GM12801 (cell line): ENCODE data around the gene HLA-DRB1.

Experiments
- TF ChIP-seq, protein P1 (sequence below): IDR thresholded peaks from one replicate; pipeline ENCODE4 v1.5.1; 2011; ENCODE audit warnings: control low read depth; ENCODE audit not compliant: insufficient read length; ENCODE audit errors: extremely low read depth

Gene HLA-DRB1

GRCh38 chr6:32565511-32565910 lies 24.1 kb downstream of the HLA-DRB1 start:
- TF ChIP-seq, protein P1, sequence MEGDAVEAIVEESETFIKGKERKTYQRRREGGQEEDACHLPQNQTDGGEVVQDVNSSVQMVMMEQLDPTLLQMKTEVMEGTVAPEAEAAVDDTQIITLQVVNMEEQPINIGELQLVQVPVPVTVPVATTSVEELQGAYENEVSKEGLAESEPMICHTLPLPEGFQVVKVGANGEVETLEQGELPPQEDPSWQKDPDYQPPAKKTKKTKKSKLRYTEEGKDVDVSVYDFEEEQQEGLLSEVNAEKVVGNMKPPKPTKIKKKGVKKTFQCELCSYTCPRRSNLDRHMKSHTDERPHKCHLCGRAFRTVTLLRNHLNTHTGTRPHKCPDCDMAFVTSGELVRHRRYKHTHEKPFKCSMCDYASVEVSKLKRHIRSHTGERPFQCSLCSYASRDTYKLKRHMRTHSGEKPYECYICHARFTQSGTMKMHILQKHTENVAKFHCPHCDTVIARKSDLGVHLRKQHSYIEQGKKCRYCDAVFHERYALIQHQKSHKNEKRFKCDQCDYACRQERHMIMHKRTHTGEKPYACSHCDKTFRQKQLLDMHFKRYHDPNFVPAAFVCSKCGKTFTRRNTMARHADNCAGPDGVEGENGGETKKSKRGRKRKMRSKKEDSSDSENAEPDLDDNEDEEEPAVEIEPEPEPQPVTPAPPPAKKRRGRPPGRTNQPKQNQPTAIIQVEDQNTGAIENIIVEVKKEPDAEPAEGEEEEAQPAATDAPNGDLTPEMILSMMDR, result no peak

DNA sequence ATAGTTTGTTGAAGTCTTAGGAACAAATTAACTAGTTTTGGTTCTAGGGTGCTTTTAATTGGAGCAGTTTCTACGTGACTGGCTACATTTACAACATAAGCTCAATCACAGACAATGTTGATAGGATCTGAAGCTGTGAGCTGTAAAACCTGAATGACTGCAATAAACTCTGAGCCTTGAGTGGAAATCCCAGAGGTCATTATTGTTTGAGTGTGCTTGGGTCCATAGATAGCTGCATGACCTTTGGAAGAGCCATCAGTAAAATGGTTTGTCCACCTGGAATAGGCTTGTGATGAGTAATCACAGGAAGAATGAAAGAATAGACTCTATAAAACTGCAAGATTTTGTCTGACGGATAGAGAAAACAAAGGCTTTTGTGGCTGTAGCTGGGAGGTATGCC lies 26.7 kb downstream of the HLA-DRB1 start:
- TF ChIP-seq, protein P1, result no peak

DNA sequence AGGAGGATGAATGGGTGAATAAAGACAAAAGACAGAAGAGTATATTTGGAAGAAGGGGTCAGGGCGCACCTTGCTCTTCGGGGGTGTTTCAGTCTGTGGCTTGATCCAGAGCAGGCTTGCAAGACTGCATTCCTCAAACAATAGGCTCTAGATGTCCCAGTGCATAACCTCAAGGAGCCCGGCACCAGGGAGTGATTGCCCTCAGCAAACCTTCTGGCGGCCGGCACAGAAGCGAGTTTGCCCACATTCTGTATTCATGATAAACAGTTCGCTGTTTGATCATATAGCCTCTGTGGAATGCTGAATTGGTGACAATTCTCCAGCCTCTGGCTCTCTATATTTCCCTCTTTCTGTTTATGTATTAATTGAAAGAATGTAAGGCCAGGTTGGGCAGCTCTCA lies 29.9 kb downstream of the HLA-DRB1 start:
- TF ChIP-seq, protein P1, result no peak

- TF ChIP-seq, protein P1, result no peak
These were observed 31.1 kb downstream of the HLA-DRB1 start for GRCh38 chr6:32558426-32559057.

DNA sequence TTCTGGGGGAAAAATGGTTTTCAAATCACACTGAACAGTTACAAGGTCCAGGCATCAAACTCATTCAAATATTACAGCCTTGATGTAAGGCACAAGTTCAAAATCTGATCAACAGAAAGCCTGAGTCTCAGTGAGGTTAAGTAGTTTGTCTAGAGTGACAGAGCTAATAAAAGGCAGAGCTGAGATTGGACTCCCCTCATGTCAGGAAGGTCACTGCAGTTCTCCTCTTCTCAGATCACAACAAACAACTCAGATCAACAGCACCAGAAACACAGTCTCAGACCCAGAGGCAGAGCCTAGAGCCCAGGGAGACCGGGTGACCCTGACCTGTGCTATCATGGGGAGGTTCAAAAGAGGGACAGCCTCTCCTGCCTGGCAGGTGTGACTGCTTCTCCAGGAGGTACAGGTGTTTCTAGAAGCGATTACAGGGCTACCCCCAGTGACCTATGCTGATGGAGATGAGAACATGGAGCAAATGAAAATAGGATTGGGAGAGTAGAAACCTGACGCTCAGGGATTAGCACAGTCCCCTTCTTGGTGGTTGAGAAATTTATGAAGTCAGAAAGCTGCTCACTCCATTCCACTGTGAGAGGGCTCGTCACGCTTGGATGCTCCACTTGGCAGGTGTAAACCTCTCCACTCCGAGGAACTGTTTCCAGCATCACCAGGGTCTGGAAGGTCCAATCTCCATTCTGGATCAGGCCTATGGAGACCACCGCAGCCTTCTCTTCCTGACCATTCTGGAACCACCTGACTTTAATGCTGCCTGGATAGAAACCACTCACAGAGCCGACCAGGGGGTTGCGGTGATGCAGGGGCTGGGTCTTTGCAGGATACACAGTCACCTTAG lies 35.3 kb downstream of the HLA-DRB1 start:
- TF ChIP-seq, protein P1, result no peak

DNA sequence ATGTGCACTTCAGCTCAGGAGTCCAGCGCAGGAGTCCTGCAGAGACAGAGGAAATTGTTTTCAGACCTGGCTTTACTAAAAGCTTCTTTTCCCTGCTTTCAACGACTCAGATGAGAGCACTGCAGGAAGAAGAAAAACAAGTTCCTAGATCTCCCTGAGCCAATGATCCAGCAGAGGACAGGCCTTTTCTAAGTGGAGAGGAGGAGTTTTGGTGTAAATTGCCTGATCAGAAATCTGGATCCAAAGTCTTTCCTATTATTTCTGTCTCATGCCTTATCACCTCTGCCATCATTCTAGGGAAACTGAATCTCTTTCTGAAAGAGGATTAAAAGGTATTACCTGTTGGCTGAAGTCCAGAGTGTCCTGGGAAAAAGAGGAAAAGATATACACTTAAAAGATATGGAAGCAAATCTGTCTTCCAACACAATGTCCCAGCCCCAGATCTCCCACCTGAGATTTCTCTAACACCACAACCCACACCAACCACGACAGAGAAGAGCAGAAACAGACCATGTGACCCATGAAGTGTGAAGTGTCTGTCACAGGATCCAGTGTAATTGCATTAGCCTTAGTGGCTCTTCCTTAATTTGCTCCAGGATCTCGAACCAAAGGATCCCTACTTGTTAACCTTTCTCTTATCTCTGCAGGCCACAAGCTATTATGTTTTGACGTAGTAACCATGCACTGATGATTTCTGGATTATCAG lies 36.5 kb downstream of the HLA-DRB1 start:
- TF ChIP-seq, protein P1, result no peak

DNA sequence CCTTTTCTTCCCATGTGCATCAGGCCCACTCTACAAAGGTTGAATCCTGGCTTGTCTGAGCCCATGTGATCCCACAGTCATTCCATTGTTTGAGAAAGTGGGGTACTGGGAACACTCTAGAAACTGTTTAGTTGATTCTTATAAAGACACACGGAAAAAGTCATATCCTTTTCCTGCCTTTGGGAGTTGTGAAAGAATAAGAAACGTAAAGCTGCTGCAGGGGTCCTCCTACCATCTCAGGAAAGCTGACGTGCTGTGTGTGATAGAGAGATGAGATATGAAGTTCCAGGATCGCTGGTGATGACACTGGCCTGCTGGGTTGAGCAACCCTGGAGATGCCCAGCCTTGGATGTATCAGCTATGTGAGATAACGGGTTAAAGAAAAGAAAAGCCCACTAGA lies 38.2 kb downstream of the HLA-DRB1 start:
- TF ChIP-seq, protein P1, result no peak
